Measurements from ENCODE around the gene PPP2R2C.

DNA sequence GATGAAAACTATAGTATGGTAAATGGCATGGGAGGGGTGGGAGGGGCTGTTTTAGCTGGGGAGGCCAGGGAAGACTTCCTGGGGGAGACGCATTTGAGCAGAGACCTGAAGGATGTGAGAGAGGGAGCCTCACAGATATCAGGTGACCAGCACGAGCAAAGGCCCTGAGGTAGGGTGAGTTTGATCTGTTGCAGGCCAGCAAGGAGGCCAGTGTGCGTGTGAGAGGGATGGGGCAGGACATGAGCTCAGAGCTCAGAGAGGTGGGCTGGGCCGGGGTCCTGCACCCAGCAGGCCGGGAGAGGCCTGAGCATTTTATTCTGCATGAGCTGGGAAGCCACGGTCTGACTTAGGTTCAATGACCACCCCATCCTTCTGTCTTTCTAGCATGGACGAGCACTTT, 80.0 kb downstream of the PPP2R2C start:
- TF ChIP-seq, protein P1, sequence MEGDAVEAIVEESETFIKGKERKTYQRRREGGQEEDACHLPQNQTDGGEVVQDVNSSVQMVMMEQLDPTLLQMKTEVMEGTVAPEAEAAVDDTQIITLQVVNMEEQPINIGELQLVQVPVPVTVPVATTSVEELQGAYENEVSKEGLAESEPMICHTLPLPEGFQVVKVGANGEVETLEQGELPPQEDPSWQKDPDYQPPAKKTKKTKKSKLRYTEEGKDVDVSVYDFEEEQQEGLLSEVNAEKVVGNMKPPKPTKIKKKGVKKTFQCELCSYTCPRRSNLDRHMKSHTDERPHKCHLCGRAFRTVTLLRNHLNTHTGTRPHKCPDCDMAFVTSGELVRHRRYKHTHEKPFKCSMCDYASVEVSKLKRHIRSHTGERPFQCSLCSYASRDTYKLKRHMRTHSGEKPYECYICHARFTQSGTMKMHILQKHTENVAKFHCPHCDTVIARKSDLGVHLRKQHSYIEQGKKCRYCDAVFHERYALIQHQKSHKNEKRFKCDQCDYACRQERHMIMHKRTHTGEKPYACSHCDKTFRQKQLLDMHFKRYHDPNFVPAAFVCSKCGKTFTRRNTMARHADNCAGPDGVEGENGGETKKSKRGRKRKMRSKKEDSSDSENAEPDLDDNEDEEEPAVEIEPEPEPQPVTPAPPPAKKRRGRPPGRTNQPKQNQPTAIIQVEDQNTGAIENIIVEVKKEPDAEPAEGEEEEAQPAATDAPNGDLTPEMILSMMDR (IDR thresholded peaks at IDR 0.05): no peak
- TF ChIP-seq POLR2AphosphoS5 (IDR thresholded peaks at IDR 0.05): no peak
- no peak for TF ChIP-seq POLR2A (IDR thresholded peaks at IDR 0.05)

Measured in prostate gland (tissue), 2 donors.